Measurements from ENCODE around the gene MAP3K15. TPM values are rescaled to one million over a fixed set of nuclear protein-coding genes. Genes with fewer than 3 reads are reported as not detected.
"Not testable (repeated sequence)": the region's sequence is repeated elsewhere in the genome, so short reads cannot be mapped to it uniquely, and the experiment has no call there.

The MAP3K15 gene
- total RNA-seq, 1 experiment from 2014 or later, result 1.3 TPM

GRCh38 chrX:19446397-19446796, 68.9 kb downstream of the MAP3K15 start:
- ATAC-seq (no peak), DNase-seq (ENCODE audit: low read depth, low spot score) (no peak)
- Histone ChIP-seq H4K20me1 (ENCODE audit: insufficient read depth) (no peaks in the 10 kb centered on the region), H3K4me3 (replicated peaks in 1 of 2; ENCODE audit: low read depth in 1 of 2, low read length in 2 of 2) (no peak overlapping the region), H3K4me1 (ENCODE audit: control insufficient read depth in 1 of 2, insufficient read depth in 2 of 2, low read length in 2 of 2) (no peaks in the 10 kb centered on the region), H3K27ac (ENCODE audit: low read depth, low read length) (no peak overlapping the region), H3K9me2 (ENCODE audit: insufficient read depth) (no peaks in the 10 kb centered on the region), H3K79me2 (ENCODE audit: insufficient read depth, low read length) (no peaks in the 10 kb centered on the region), H3K9me3 (ENCODE audit: control insufficient read depth in 1 of 2, insufficient read depth in 1 of 2, low read depth in 1 of 2, low read length in 2 of 2) (no peaks in the 10 kb centered on the region), H3K36me3 (ENCODE audit: control insufficient read depth in 1 of 2, insufficient read depth in 2 of 2, low read length in 2 of 2) (no peaks in the 10 kb centered on the region), H3K27me3 (ENCODE audit: insufficient read depth, low read length) (no peaks in the 10 kb centered on the region), H3K4me2 (ENCODE audit: low read length) (no peak overlapping the region), H3K9ac (ENCODE audit: low read length) (no peak overlapping the region), H2AFZ (ENCODE audit: low read depth, low read length, poor library complexity, severe bottlenecking) (no peak overlapping the region)
- TF ChIP-seq REST (IDR thresholded peaks at IDR 0.05; ENCODE audit: low read depth), result no peak
- no peak for TF ChIP-seq SIN3A (IDR thresholded peaks at IDR 0.05; ENCODE audit: low read depth)
- no peak for TF ChIP-seq CBX3 (IDR thresholded peaks at IDR 0.05; ENCODE audit: low read depth)
- no peak for TF ChIP-seq RAD21 (IDR thresholded peaks at IDR 0.05; ENCODE audit: low read depth)
- no peak for TF ChIP-seq CEBPB (IDR thresholded peaks at IDR 0.05; ENCODE audit: low read depth)
- no peak for TF ChIP-seq YY1 (IDR thresholded peaks at IDR 0.05; ENCODE audit: extremely low read depth, insufficient replicate concordance, low read depth, low read length)
- no peak for TF ChIP-seq FOSL1 (IDR thresholded peaks at IDR 0.05; ENCODE audit: low read depth)
- BruUV-seq (replicated peaks), result no TSS peak
- POLR2A ChIA-PET, result no interaction called here
- CTCF ChIA-PET, result no interaction called here
- intact Hi-C loops (cut with micrococcal nuclease), result no loop called here
- RAD21 ChIA-PET (ENCODE audit: low non-redundant PET in 1 of 2, low total read pairs in 2 of 2, uncharacterized antibody in 2 of 2, unreplicated experiment in 2 of 2), result no interaction called here

DNA sequence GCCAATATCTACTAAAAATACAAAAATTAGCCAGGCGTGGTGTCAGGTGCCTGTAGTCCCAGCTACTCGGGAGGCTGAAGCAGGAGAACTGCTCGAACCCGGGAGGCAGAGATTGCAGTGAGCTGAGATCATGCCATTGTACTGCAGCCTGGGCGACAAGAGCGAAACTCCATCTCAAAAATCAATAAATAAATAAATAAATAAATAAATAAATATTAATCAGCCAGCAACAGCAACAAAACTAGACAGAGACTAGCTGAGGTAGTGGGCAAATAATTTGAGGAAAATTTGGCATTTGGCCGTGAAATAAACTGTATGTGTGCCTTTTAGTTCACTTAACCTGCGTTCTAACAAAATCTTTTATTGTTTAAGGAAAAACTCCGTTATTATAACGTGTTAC, 69.5 kb downstream of the MAP3K15 start:
- CTCF ChIA-PET; H4K20me1 ChIP-seq (ENCODE audit: insufficient read depth); H3K9ac ChIP-seq (ENCODE audit: low read length); DNase-seq (ENCODE audit: low read depth, low spot score); BruUV-seq (replicated peaks); H3K9me3 ChIP-seq (ENCODE audit: control insufficient read depth in 1 of 2, insufficient read depth in 1 of 2, low read depth in 1 of 2, low read length in 2 of 2); H3K27ac ChIP-seq (ENCODE audit: low read depth, low read length); H3K4me3 ChIP-seq (replicated peaks in 1 of 2; ENCODE audit: low read depth in 1 of 2, low read length in 2 of 2); H2AFZ ChIP-seq (ENCODE audit: low read depth, low read length, poor library complexity, severe bottlenecking); H3K79me2 ChIP-seq (ENCODE audit: insufficient read depth, low read length); H3K9me2 ChIP-seq (ENCODE audit: insufficient read depth); H3K36me3 ChIP-seq (ENCODE audit: control insufficient read depth in 1 of 2, insufficient read depth in 2 of 2, low read length in 2 of 2); H3K4me2 ChIP-seq (ENCODE audit: low read length); ATAC-seq; intact Hi-C loops (cut with micrococcal nuclease); H3K27me3 ChIP-seq (ENCODE audit: insufficient read depth, low read length); H3K4me1 ChIP-seq (ENCODE audit: control insufficient read depth in 1 of 2, insufficient read depth in 2 of 2, low read length in 2 of 2); POLR2A ChIA-PET; RAD21 ChIA-PET (ENCODE audit: low non-redundant PET in 1 of 2, low total read pairs in 2 of 2, uncharacterized antibody in 2 of 2, unreplicated experiment in 2 of 2): not testable (repeated sequence)

Measured in HCT116 (cell line).